Immature natural killer cell (primary cell): ENCODE results near the gene LASP1NB.
"Not testable (repeated sequence)": the region's sequence is repeated elsewhere in the genome, so short reads cannot be mapped to it uniquely, and the experiment has no call there.

Experiments
- DNase-seq, 3 donors: peaks; one replicate each; pipeline ENCODE4 v3.0.0; 2022; ENCODE audit warnings: mixed read lengths in 1 of 3
- H3K27ac Mint-ChIP-seq, 6 donors: one replicate each; pipeline ENCODE4 v1.8.0; 2020; ENCODE audit warnings: mixed read lengths in 6 of 6, mild to moderate bottlenecking in 5 of 6, inconsistent platforms in 4 of 6, moderate library complexity in 3 of 6
- H3K27me3 Mint-ChIP-seq, 3 donors: one replicate each; pipeline ENCODE4 v1.8.0; 2020 to 2021; ENCODE audit warnings: low read depth in 3 of 3, mild to moderate bottlenecking in 3 of 3, mixed read lengths in 3 of 3, moderate library complexity in 3 of 3, inconsistent platforms in 1 of 3
- H3K36me3 Mint-ChIP-seq, 3 donors: one replicate each; pipeline ENCODE4 v1.8.0; 2020; ENCODE audit warnings: mixed read lengths in 3 of 3, inconsistent platforms in 2 of 3, mild to moderate bottlenecking in 2 of 3
- H3K4me1 Mint-ChIP-seq, 2 donors: one replicate each; pipeline ENCODE4 v1.8.0; 2020; ENCODE audit warnings: inconsistent platforms in 2 of 2, mild to moderate bottlenecking in 2 of 2, mixed read lengths in 2 of 2, moderate library complexity in 1 of 2
- H3K4me3 Mint-ChIP-seq, 5 donors: one replicate each; pipeline ENCODE4 v1.8.0; 2020; ENCODE audit warnings: mild to moderate bottlenecking in 5 of 5, mixed read lengths in 5 of 5, inconsistent platforms in 3 of 5, moderate library complexity in 3 of 5
- H3K9me3 Mint-ChIP-seq, 6 donors: one replicate each; pipeline ENCODE4 v1.8.0; 2020; ENCODE audit warnings: mild to moderate bottlenecking in 6 of 6, mixed read lengths in 6 of 6, inconsistent platforms in 4 of 6, moderate library complexity in 3 of 6

LASP1NB gene

DNA sequence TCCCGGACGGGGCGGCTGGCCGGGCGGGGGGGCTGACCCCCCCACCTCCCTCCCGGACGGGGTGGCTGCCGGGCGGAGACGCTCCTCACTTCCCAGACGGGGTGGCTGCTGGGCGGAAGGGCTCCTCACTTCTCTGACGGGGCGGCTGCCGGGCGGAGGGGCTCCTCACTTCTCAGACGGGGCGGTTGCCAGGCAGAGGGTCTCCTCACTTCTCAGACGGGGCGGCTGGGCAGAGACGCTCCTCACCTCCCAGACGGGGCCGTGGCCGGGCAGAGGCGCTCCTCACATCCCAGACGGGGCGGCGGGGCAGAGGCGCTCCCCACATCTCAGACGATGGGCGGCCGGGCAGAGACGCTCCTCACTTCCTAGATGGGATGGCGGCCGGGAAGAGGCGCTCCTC, 5.4 kb downstream of the LASP1NB start:
- H3K27ac Mint-ChIP-seq, H3K36me3 Mint-ChIP-seq, H3K9me3 Mint-ChIP-seq, H3K4me3 Mint-ChIP-seq, H3K27me3 Mint-ChIP-seq, DNase-seq: not testable (repeated sequence)
- peaks cover 14 to 15% of the 10 kb centered on the region in 2 donors for H3K4me1 Mint-ChIP-seq

DNA sequence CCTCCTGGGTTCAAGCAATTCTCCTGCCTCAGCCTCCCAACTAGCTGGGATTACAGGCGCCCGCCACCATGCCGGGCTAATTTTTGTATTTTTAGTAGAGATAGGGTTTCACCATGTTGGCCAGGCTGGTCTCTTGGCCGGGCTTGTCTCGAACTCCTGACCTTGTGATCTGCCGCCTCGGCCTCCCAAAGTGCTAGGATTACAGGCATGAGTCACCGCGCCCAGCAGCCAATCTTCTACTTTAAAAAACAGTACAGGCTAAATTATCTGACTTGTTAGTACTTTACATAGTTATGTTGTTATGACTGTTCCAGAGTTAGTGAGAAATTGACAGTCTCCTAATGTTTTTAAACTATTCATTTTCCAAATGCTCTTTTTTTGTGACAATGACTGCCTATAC, 8.5 kb downstream of the LASP1NB start:
- H3K4me3 Mint-ChIP-seq, DNase-seq, H3K27ac Mint-ChIP-seq, H3K27me3 Mint-ChIP-seq, H3K9me3 Mint-ChIP-seq, H3K36me3 Mint-ChIP-seq, H3K4me1 Mint-ChIP-seq: not testable (repeated sequence)

- Mint-ChIP-seq H3K27me3 (no peaks in the 10 kb centered on the region), H3K9me3 (no peaks in the 10 kb centered on the region), H3K36me3 (no peaks in the 10 kb centered on the region), H3K27ac (no peak overlapping the region), H3K4me1 (no peaks in the 10 kb centered on the region), H3K4me3 (no peak overlapping the region)
- DNase-seq, result no peak
Measured at GRCh38 chr17:38939987-38940386, 14.6 kb downstream of the LASP1NB start.

- Mint-ChIP-seq H3K27me3 (no peaks in the 10 kb centered on the region), H3K4me1 (no peaks in the 10 kb centered on the region), H3K36me3 (no peaks in the 10 kb centered on the region), H3K4me3 (no peak overlapping the region), H3K9me3 (no peaks in the 10 kb centered on the region), H3K27ac (peak overlapping the region in 1 of 6 donors; percentile 3)
- DNase-seq, result no peak
Measured at GRCh38 chr17:38940404-38940803, 15.0 kb downstream of the LASP1NB start.

- H3K36me3 Mint-ChIP-seq, result no peaks in the 10 kb centered on the region
- no peak overlapping the region for H3K27ac Mint-ChIP-seq
- no peaks in the 10 kb centered on the region for H3K27me3 Mint-ChIP-seq
- H3K4me1 Mint-ChIP-seq, result no peaks in the 10 kb centered on the region
- no peak for DNase-seq
- H3K9me3 Mint-ChIP-seq, result no peaks in the 10 kb centered on the region
- H3K4me3 Mint-ChIP-seq, result no peak overlapping the region
Measured at GRCh38 chr17:38942696-38943334, 17.4 kb downstream of the LASP1NB start.

DNA sequence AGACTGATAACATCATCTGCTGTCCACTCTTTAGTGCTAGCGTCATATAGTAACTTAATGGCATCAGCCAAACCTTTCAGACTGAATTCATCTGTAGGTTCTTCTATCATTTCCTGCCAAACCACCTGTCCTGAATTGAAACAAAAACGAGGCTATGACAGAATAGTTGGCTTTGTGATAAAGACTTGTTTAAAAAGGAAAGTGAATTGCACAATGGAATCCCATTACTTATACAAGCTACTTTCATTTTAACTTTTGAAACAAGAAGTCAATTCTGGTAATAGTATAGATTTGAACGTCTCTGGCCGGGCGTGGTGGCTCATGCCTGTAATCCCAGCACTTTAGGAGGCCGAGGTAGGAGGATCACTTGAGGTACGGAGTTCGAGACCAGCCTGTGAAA, 18.2 kb downstream of the LASP1NB start:
- no peak overlapping the region for H3K4me3 Mint-ChIP-seq
- H3K4me1 Mint-ChIP-seq, result peaks cover 0 to 8% of the 10 kb centered on the region in 2 donors
- H3K27me3 Mint-ChIP-seq, result no peaks in the 10 kb centered on the region
- H3K36me3 Mint-ChIP-seq, result no peaks in the 10 kb centered on the region
- no peaks in the 10 kb centered on the region for H3K9me3 Mint-ChIP-seq
- H3K27ac Mint-ChIP-seq, result no peak overlapping the region
- DNase-seq, result no peak

GRCh38 chr17:38947189-38947588, 21.8 kb downstream of the LASP1NB start:
- peaks cover 0 to 8% of the 10 kb centered on the region in 2 donors for H3K4me1 Mint-ChIP-seq
- H3K27ac Mint-ChIP-seq, result no peak overlapping the region
- no peak overlapping the region for H3K4me3 Mint-ChIP-seq
- H3K27me3 Mint-ChIP-seq, result no peaks in the 10 kb centered on the region
- no peak for DNase-seq
- H3K9me3 Mint-ChIP-seq, result no peaks in the 10 kb centered on the region
- no peaks in the 10 kb centered on the region for H3K36me3 Mint-ChIP-seq

DNA sequence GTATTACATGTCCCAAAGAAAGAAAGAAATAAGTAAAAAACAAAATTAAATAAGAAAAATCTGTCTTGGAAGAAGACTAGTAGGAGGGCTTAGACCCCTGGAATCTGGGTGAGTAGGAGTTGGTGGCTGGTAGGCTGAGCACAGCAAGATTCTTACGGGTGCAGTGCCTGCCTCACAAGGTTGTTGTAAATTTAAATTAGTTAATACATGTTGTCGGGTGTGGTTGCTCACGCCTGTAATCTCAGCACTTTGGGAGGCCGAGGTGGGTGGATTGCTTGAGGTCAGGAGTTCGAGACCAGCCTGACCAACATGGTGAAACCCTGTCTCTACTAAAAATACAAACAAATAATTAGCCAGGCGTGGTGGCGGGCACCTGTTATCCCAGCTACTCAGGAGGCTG, 28.4 kb downstream of the LASP1NB start:
- H3K27me3 Mint-ChIP-seq, H3K9me3 Mint-ChIP-seq, H3K36me3 Mint-ChIP-seq, H3K4me1 Mint-ChIP-seq, H3K27ac Mint-ChIP-seq, H3K4me3 Mint-ChIP-seq, DNase-seq: not testable (repeated sequence)

GRCh38 chr17:38958326-38958725, 32.9 kb downstream of the LASP1NB start:
- Mint-ChIP-seq H3K36me3 (no peaks in the 10 kb centered on the region), H3K4me1 (peaks cover 4 to 10% of the 10 kb centered on the region in 2 donors), H3K9me3 (no peaks in the 10 kb centered on the region), H3K4me3 (no peak overlapping the region), H3K27ac (no peak overlapping the region), H3K27me3 (peaks cover 0 to 1% (median 0%) of the 10 kb centered on the region in 3 donors)
- no peak for DNase-seq

- H3K4me1 Mint-ChIP-seq, result peaks cover 4 to 10% of the 10 kb centered on the region in 2 donors
- no peaks in the 10 kb centered on the region for H3K9me3 Mint-ChIP-seq
- H3K36me3 Mint-ChIP-seq, result no peaks in the 10 kb centered on the region
- no peak for DNase-seq
- peaks cover 0 to 1% (median 0%) of the 10 kb centered on the region in 3 donors for H3K27me3 Mint-ChIP-seq
- no peak overlapping the region for H3K4me3 Mint-ChIP-seq
- H3K27ac Mint-ChIP-seq, result no peak overlapping the region
Measured at GRCh38 chr17:38958756-38959155, 33.3 kb downstream of the LASP1NB start.

DNA sequence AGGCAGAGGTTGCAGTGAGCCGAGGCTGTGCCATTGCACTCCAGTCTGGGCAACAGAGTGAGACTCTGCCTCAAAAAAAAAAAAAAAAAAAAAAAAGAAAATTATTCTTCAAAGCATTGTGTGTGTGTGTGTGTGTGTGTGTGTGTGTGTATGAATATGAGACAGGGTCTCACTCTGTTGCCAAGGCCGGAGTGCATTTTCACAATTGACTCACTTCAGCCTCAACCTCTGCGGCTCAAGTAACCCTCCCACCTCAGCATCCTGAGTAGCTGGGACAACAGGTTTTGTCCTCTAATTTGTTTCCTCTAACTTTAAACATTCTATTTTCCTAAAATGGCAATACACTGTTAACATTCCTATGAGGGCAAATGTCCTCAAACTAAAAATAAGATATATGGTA, 34.1 kb downstream of the LASP1NB start:
- no peak for DNase-seq
- Mint-ChIP-seq H3K27ac (no peak overlapping the region), H3K27me3 (peaks cover 0 to 1% (median 0%) of the 10 kb centered on the region in 3 donors), H3K4me1 (peaks cover 4 to 10% of the 10 kb centered on the region in 2 donors), H3K4me3 (no peak overlapping the region), H3K36me3 (no peaks in the 10 kb centered on the region), H3K9me3 (no peaks in the 10 kb centered on the region)

GRCh38 chr17:38960402-38960801, 35.0 kb downstream of the LASP1NB start:
- H3K4me3 Mint-ChIP-seq, result no peak overlapping the region
- H3K27ac Mint-ChIP-seq, result no peak overlapping the region
- peaks cover 4 to 10% of the 10 kb centered on the region in 2 donors for H3K4me1 Mint-ChIP-seq
- no peaks in the 10 kb centered on the region for H3K9me3 Mint-ChIP-seq
- no peaks in the 10 kb centered on the region for H3K36me3 Mint-ChIP-seq
- H3K27me3 Mint-ChIP-seq, result peaks cover 0 to 1% (median 0%) of the 10 kb centered on the region in 3 donors
- DNase-seq, result no peak

GRCh38 chr17:38961413-38961812, 36.0 kb downstream of the LASP1NB start:
- Mint-ChIP-seq H3K27me3 (peaks cover 0 to 1% (median 0%) of the 10 kb centered on the region in 3 donors), H3K36me3 (no peaks in the 10 kb centered on the region), H3K9me3 (no peaks in the 10 kb centered on the region), H3K4me3 (no peak overlapping the region), H3K4me1 (peaks cover 4 to 10% of the 10 kb centered on the region in 2 donors), H3K27ac (no peak overlapping the region)
- no peak for DNase-seq

DNA sequence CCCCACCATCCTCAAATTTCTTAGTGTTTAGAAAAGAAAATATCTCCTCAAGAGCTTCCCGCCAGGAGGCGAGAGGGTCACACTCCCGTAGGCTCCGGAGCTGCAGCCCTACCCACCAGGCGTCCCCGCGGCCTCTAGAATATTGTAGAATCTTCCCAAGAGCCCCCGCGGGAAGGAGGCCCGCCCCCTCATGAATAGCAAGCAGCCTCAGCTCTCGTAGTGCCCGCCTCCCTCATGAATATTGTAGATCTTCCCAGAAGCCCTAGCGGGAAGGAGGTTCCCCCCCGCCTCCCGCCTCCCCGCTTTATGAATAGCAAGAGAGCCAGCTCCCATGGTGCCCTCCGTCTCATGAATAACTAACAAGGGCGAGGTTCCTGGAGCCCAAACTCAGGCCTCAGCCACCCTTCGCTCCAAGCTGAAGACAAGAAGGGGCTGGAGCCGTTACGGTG, 41.9 kb downstream of the LASP1NB start, which contains the start of gene FBXO47:
FBXO47 (minus strand) TSS at position 114 of the 449 bp plus-strand sequence. CDS start 4,378 bp downstream, outside the sequence.
- H3K4me3 Mint-ChIP-seq, result peak within 1 kb of the TSS; percentile 80 to 88 (median 84)
- no peaks in the 10 kb centered on the region for H3K36me3 Mint-ChIP-seq
- peak; percentile 77 to 80 (median 78) for DNase-seq
- H3K27ac Mint-ChIP-seq, result peak within 1 kb of the TSS; percentile 60 to 92 (median 82)
- peaks cover 0 to 1% (median 0%) of the 10 kb centered on the region in 3 donors for H3K27me3 Mint-ChIP-seq
- no peaks in the 10 kb centered on the region for H3K9me3 Mint-ChIP-seq
- H3K4me1 Mint-ChIP-seq, result peaks cover 12 to 13% of the 10 kb centered on the region in 2 donors

GRCh38 chr17:38969281-38969680, 43.9 kb downstream of the LASP1NB start:
- no peaks in the 10 kb centered on the region for H3K27me3 Mint-ChIP-seq
- no peak overlapping the region for H3K27ac Mint-ChIP-seq
- H3K36me3 Mint-ChIP-seq, result no peaks in the 10 kb centered on the region
- DNase-seq, result no peak
- H3K4me1 Mint-ChIP-seq, result peaks cover 12 to 13% of the 10 kb centered on the region in 2 donors
- no peak overlapping the region for H3K4me3 Mint-ChIP-seq
- no peaks in the 10 kb centered on the region for H3K9me3 Mint-ChIP-seq
